GM12878 (cell line): ENCODE measurements around the gene MRPL34. TPM values are rescaled to one million over a fixed set of nuclear protein-coding genes. Genes with fewer than 3 reads are reported as not detected.
A peak's percentile ranks its signal among the peaks of the same experiment; 100 is the strongest.

Source experiments
- ATAC-seq: fragments of 200-7000 bp; cut with Tn5 transposase; 3 replicates; pipeline ENCODE4 v1.9.1; 2020; ENCODE audit warnings: mild to moderate bottlenecking, moderate library complexity
- BruUV-seq: library from RNA; stranded (reverse); fragments of 400-500 nt; replicated peaks from 2 replicates; lab custom pipeline; 2021; lab: Mats Ljungman, UMichigan
- CTCF ChIA-PET: fragments of 300-600 bp; sonication (Branson Sonifier 250); formaldehyde crosslinking; extraction: SDS; loops from one replicate; lab custom pipeline; 2021; ENCODE audit warnings: inconsistent platforms; lab: Yijun Ruan, JAX
- POLR2A ChIA-PET: fragments of 350-600 bp; formaldehyde crosslinking; extraction: SDS; loops from one replicate; lab custom pipeline; 2021; ENCODE audit warnings: inconsistent platforms; lab: Charles Lee
- RAD21 ChIA-PET: fragments of 300-600 bp; sonication (Branson Sonifier 250); formaldehyde crosslinking; loops from one replicate; lab custom pipeline; 2023; ENCODE audit warnings: antibody characterized with exemption; ENCODE audit not compliant: unreplicated experiment; lab: Charles Lee
- SMC1A ChIA-PET: fragments of 300-600 bp; sonication (Branson Sonifier 250); formaldehyde crosslinking; loops from one replicate; lab custom pipeline; 2023; ENCODE audit not compliant: unreplicated experiment, uncharacterized antibody; lab: Charles Lee
- DNase-seq: peaks from one replicate; pipeline ENCODE4 v3.0.0-alpha.2; 2011; ENCODE audit warnings: low read depth, low spot score
- FAIRE-seq: peaks from 3 replicates; lab custom pipeline; 2011; peaks lifted over from hg19 to GRCh38; lab: Jason Lieb, UNC
- H2AFZ ChIP-seq: 2 replicates; pipeline ENCODE4 v1.6.0; 2011; ENCODE audit warnings: low read depth, low read length, control low read depth; ENCODE audit not compliant: control insufficient read depth
- H3K27ac ChIP-seq: 2 replicates; pipeline ENCODE4 v1.5.1; 2011; ENCODE audit warnings: control low read depth; ENCODE audit not compliant: control insufficient read depth, insufficient read depth
- H3K27me3 ChIP-seq, 2 experiments: replicated peaks in 1 of 2; 2 replicates each; pipeline versions ENCODE4 v1.6.0 to v1.6.1; 2011; ENCODE audit warnings: low read length in 1 of 2; ENCODE audit not compliant: control insufficient read depth in 2 of 2, insufficient read depth in 2 of 2
- H3K36me3 ChIP-seq, 2 experiments: 2 replicates each; pipeline ENCODE4 v1.5.1; 2011; ENCODE audit warnings: low read length in 1 of 2; ENCODE audit not compliant: control insufficient read depth in 2 of 2, insufficient read depth in 2 of 2
- H3K4me1 ChIP-seq: 2 replicates; pipeline ENCODE4 v1.6.1; 2011; ENCODE audit warnings: mild to moderate bottlenecking, low read length, moderate library complexity, mixed read lengths; ENCODE audit not compliant: control insufficient read depth, insufficient read depth
- H3K4me2 ChIP-seq: 2 replicates; pipeline ENCODE4 v1.6.0; 2011; ENCODE audit warnings: control low read depth; ENCODE audit not compliant: control insufficient read depth, insufficient read depth
- H3K4me3 ChIP-seq: fragments of 200-600 bp; sonication (generic); 2 replicates; pipeline ENCODE4 v1.5.1; 2016
- H3K79me2 ChIP-seq: 2 replicates; pipeline ENCODE4 v1.6.0; 2011; ENCODE audit warnings: low read length; ENCODE audit not compliant: control insufficient read depth, insufficient read depth
- H3K9ac ChIP-seq: 2 replicates; pipeline ENCODE4 v1.8.0; 2011; ENCODE audit warnings: low read length, control low read depth, mixed read lengths; ENCODE audit not compliant: control insufficient read depth, insufficient read depth
- H3K9me3 ChIP-seq: replicated peaks from 3 replicates; pipeline ENCODE4 v1.5.1; 2011; ENCODE audit warnings: mild to moderate bottlenecking, low read length; ENCODE audit not compliant: control insufficient read depth, insufficient read depth
- H4K20me1 ChIP-seq: 2 replicates; pipeline ENCODE4 v1.6.0; 2011; ENCODE audit not compliant: control insufficient read depth, insufficient read depth
- BACH1 ChIP-seq: fragments of 450-650 bp; IDR thresholded peaks from 2 replicates; pipeline ENCODE4 v1.6.1; 2017; ENCODE audit warnings: mild to moderate bottlenecking, borderline replicate concordance
- CBFB ChIP-seq: IDR thresholded peaks from 2 replicates; pipeline ENCODE4 v1.6.1; 2016; ENCODE audit warnings: antibody characterized with exemption, low read depth
- CREM ChIP-seq: IDR thresholded peaks from 2 replicates; pipeline ENCODE4 v1.6.1; 2014; ENCODE audit warnings: antibody characterized with exemption, low read depth
- GABPA ChIP-seq: IDR thresholded peaks from 2 replicates; pipeline ENCODE4 v1.6.1; 2014; ENCODE audit warnings: antibody characterized with exemption, low read depth, mild to moderate bottlenecking, inconsistent platforms
- MYB ChIP-seq: fragments of 150-350 bp; IDR thresholded peaks from 2 replicates; pipeline ENCODE4 v1.6.1; 2014; ENCODE audit warnings: mild to moderate bottlenecking, low read depth, low read length, borderline replicate concordance
- RAD51 ChIP-seq: fragments of 450-650 bp; IDR thresholded peaks from 2 replicates; pipeline ENCODE4 v1.6.1; 2016; ENCODE audit warnings: moderate library complexity, mild to moderate bottlenecking, inconsistent platforms
- RCOR1 ChIP-seq: conservative IDR thresholded peaks from 2 replicates; pipeline ENCODE4 v1.6.1; 2012; ENCODE audit warnings: low read depth, low read length, improper control_type of control experiment
- STAT1 ChIP-seq: fragments of 450-650 bp; conservative IDR thresholded peaks from 2 replicates; pipeline ENCODE4 v1.6.1; 2014; ENCODE audit warnings: antibody characterized with exemption, mild to moderate bottlenecking
- TBL1XR1 ChIP-seq: IDR thresholded peaks from 2 replicates; pipeline ENCODE4 v1.6.1; 2012; ENCODE audit warnings: low read depth, low read length, improper control_type of control experiment
- ZBED1 ChIP-seq: IDR thresholded peaks from 2 replicates; pipeline ENCODE4 v1.6.1; 2016; ENCODE audit warnings: borderline replicate concordance
- ZBTB40 ChIP-seq: fragments of 450-650 bp; IDR thresholded peaks from 2 replicates; pipeline ENCODE4 v1.6.1; 2016; ENCODE audit warnings: mild to moderate bottlenecking, moderate library complexity, borderline replicate concordance
- ZNF274 ChIP-seq: IDR thresholded peaks from one replicate; pipeline ENCODE4 v1.8.0; 2011; ENCODE audit not compliant: insufficient read length, insufficient read depth
- WGBS: methylation state at CpG from one replicate; pipeline ENCODE4 v1.1.6; 2016; ENCODE audit warnings: low lambda C conversion rate; ENCODE audit not compliant: insufficient replicate concordance, insufficient coverage; ENCODE audit errors: missing lambda C conversion rate; 5-methylcytosine and 5-hydroxymethylcytosine counted together
- in situ Hi-C: fragments of 300-500 bp; cut with MboI; formaldehyde crosslinking; loops from 9 replicates; pipeline ENCODE4 v1.14.3; 2018; ENCODE audit warnings: mixed read lengths
- intact Hi-C: fragments of 100-400 bp; cut with micrococcal nuclease; formaldehyde crosslinking; loops from one replicate; pipeline ENCODE4 v1.14.2; 2022; ENCODE audit not compliant: unreplicated experiment
- polyA plus RNA-seq, 11 experiments: library from polyadenylated mRNA; depleted of rRNA in 4 of 11; unstranded in 6 of 11; stranded (reverse) in 5 of 11; fragments of >200 nt; fragmentation: Nextera tagmentation in 4 of 11; fragmentation: Illumina TruSeq in 1 of 11; extraction: Ambion mirVana in 4 of 11; extraction: Trizol in 1 of 11; gene quantifications; 1 replicate in 1 of 11; 2 replicates in 10 of 11; pipeline versions ENCODE4 v1.2.1 to v1.2.3, GENCODE V29; 2011 to 2016; ENCODE audit warnings: inconsistent platforms in 2 of 11, missing spikeins in 2 of 11, low read depth in 1 of 11
- total RNA-seq, 4 experiments: library from RNA; depleted of rRNA in 3 of 4; stranded (reverse); fragments of >200 nt in 3 of 4; fragmentation: Illumina TruSeq in 1 of 4; extraction: Trizol in 1 of 4; gene quantifications; 2 replicates each; pipeline versions ENCODE4 v1.2.1 to v1.2.3, GENCODE V29; 2013 to 2021
- TF ChIP-seq, protein P1 (sequence below): fragments of 450-650 bp; IDR thresholded peaks from 2 replicates; pipeline ENCODE4 v1.6.1; 2018; ENCODE audit warnings: borderline replicate concordance, mild to moderate bottlenecking; ENCODE audit not compliant: partially characterized antibody
- TF ChIP-seq, protein P2 (sequence below): fragments of 450-650 bp; IDR thresholded peaks from 2 replicates; pipeline ENCODE4 v1.6.1; 2016; ENCODE audit warnings: mild to moderate bottlenecking

Gene MRPL34
- total and polyA plus RNA-seq, 10 of the 15 experiments (the other 5 are each of a cell fraction or from before 2014, with no cell fraction given): 8.6 to 198 (median 78.6) TPM

DNA sequence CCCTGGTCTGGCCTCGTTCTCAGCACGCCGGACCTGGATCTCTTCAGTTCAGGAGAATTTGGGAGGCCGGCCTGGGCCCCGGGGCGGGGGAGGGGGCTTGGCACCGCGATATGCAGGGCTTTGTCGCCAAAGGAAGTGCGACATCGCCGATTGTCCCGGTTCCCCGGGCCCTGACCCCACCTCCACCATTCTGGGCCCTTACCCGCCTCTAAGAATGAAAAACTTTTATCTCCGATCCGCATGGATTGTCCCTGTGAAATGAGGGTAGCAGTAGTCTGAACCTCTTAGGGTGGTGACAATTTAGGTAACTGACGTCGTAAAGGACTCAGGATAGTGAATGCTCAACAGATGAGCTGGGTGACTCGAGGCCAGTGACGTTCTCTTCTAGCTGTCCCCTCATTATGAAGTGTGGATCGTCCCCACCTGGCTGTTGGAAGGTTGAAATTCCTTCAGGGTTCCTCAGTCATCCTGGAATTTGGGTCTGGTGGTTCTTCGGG is 4.3 kb downstream of the MRPL34 start:
- SMC1A ChIA-PET: no interaction called here
- RAD21 ChIA-PET: interaction anchor here (1.0 kb wide), 1 partner anchor 13 kb away, joined by 3 read pairs; no protein-coding TSS in a partner anchor
- BruUV-seq: no TSS peak
- no peaks in the 10 kb centered on the region for H3K27me3 ChIP-seq
- ATAC-seq: no peak
- peak overlapping the region; percentile 88 for H3K27ac ChIP-seq
- peaks cover 19% of the 10 kb centered on the region for H3K4me1 ChIP-seq
- H3K9ac ChIP-seq: peak overlapping the region; percentile 80
- POLR2A ChIA-PET: interaction anchor here (1.2 to 2.9 kb wide), 4 partner anchors 17 to 95 kb away, joined by 3 to 24 read pairs (median 6); partner anchors contain the start of genes ANO8 and BST2
- CTCF ChIA-PET: interaction anchor here (1.2 kb wide), 1 partner anchor 25 kb away, joined by 5 read pairs; no protein-coding TSS in a partner anchor
- H3K4me3 ChIP-seq: peak overlapping the region; percentile 96
- no peak for DNase-seq
- H3K79me2 ChIP-seq: peaks cover 37% of the 10 kb centered on the region
- FAIRE-seq: no peak
- H3K36me3 ChIP-seq: peaks cover 5 to 13% of the 10 kb centered on the region in 2 experiments; a peak in 3 of 4 replicates
- H2AFZ ChIP-seq: peak overlapping the region; percentile 46; the same call in 1 of the 2 replicates
- WGBS: 11% methylated on average over 14 of the region's 23 CpGs
- in situ Hi-C loops: no loop called here
- H4K20me1 ChIP-seq: peaks cover 3% of the 10 kb centered on the region; the same call in 1 of the 2 replicates
- intact Hi-C loops: loop anchor here (1.0 to 10.0 kb wide), 2 partner anchors 24 to 415 kb away; partner anchors contain the start of gene ANO8
- H3K4me2 ChIP-seq: peak overlapping the region; percentile 98
- no peaks in the 10 kb centered on the region for H3K9me3 ChIP-seq
- TF ChIP-seq, protein P1, sequence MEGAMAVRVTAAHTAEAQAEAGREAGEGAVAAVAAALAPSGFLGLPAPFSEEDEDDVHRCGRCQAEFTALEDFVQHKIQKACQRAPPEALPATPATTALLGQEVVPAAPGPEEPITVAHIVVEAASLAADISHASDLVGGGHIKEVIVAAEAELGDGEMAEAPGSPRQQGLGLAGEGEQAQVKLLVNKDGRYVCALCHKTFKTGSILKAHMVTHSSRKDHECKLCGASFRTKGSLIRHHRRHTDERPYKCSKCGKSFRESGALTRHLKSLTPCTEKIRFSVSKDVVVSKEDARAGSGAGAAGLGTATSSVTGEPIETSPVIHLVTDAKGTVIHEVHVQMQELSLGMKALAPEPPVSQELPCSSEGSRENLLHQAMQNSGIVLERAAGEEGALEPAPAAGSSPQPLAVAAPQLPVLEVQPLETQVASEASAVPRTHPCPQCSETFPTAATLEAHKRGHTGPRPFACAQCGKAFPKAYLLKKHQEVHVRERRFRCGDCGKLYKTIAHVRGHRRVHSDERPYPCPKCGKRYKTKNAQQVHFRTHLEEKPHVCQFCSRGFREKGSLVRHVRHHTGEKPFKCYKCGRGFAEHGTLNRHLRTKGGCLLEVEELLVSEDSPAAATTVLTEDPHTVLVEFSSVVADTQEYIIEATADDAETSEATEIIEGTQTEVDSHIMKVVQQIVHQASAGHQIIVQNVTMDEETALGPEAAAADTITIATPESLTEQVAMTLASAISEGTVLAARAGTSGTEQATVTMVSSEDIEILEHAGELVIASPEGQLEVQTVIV: no peak
- TF ChIP-seq CREM (peak; percentile 46; the same call in 1 of the 2 replicates), RAD51 (no peak), GABPA (peak; percentile 80; the same call in 1 of the 2 replicates), STAT1 (no peak), TBL1XR1 (no peak), ZBED1 (peak; percentile 59; the same call in 1 of the 2 replicates), ZNF274 (no peak), RCOR1 (no peak), CBFB (no peak), MYB (no peak), BACH1 (no peak), ZBTB40 (0 out of 2 replicates have a peak, but pooled peaks have one; percentile 18)
- TF ChIP-seq, protein P2, sequence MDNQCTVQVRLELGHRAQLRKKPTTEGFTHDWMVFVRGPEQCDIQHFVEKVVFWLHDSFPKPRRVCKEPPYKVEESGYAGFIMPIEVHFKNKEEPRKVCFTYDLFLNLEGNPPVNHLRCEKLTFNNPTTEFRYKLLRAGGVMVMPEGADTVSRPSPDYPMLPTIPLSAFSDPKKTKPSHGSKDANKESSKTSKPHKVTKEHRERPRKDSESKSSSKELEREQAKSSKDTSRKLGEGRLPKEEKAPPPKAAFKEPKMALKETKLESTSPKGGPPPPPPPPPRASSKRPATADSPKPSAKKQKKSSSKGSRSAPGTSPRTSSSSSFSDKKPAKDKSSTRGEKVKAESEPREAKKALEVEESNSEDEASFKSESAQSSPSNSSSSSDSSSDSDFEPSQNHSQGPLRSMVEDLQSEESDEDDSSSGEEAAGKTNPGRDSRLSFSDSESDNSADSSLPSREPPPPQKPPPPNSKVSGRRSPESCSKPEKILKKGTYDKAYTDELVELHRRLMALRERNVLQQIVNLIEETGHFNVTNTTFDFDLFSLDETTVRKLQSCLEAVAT: no peak
